G401.6 (cell line): ENCODE results near the gene CYP4F22.
"Not testable (repeated sequence)": the region's sequence is repeated elsewhere in the genome, so short reads cannot be mapped to it uniquely, and the experiment has no call there.

Experiments
- FAIRE-seq: peaks from 2 replicates; lab custom pipeline; 2012; peaks lifted over from hg19 to GRCh38; lab: Jason Lieb, UNC

The CYP4F22 gene

DNA sequence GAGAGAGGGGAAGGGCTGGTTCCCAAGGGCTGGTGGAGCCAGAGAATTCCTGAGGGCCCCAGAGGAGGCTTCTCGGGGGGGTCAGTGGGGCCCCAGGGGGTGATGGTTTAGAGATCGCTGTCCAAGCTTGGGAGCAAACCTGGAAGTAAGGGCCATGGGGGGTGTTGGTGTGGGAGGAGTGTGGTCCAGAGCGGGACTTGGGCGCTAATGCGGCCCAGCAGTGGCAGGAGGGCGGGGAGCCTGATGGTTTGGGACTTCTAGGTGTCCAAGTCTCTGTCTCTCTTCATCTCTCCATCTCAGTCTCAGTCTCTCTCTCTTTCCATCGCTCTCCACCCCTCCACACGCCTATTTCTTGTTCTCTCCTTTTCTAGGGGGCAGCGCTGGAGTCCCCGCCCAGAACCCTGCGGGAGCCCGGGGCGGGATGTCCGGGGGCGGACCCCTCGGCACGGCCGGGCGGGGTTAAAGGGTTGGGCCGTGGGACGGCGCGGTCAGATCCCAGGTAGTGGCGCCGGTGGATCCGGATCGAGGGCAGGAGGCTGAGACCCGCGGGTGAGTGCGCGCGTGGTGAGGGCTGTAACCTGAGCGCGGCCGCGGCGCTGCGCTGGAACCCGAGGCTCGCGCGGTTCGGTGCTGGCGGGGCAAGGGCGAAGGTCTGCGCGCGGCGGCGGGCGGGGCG is at the start of gene CYP4F22:
TSS of gene CYP4F22 (plus strand) at position 491 of the 676 bp plus-strand sequence. CDS start 16,812 bp downstream, outside the sequence.
- no peak for FAIRE-seq

DNA sequence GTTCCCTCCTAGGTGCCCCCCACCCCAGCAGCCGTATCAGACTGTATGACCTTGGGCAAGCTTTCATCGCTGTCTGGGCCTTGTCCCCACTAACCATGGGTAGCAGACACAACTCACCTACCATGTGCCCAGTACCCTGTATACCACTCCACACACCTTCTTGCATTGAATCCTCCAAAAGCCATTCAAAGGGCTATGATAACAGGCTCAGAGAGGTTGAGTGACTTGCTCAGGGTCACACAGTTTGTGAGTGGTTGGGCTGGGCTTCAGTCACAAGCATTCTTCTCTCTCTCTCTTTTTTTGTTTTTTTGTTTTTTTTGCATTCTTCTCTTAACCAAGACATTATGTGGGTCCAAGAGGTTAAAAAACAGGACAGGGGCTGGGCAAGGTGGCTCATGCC is 46.6 kb upstream of the CYP4F22 start:
- no peak for FAIRE-seq

DNA sequence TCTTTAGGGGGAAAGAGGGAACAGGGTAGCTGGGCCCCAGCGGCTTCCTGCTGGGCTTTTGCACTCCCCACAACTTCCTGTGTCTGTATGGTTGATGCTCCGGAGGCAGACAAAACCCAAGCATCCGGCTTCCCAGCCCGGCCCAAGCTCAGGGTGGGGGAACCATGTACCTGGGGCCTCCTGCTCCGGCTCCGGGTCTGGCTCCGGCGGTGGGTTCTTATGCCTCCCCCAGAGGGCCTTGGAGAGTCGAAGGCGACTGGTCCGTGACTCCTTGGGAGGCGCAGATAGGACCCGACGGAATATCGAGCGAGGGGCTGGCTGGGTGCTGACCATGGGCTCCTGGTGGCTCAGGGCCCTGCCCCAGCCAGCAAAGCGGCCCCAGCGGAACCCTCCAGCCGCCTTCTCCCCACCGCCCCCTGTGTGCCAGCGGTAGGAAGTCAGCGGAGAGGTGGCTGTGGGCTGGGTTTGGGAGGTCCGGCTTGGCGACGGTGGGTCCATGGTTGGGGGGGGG is 44.4 kb upstream of the CYP4F22 start:
- no peak for FAIRE-seq

GRCh38 chr19:15464394-15465385 is 43.6 kb upstream of the CYP4F22 start, which contains the start of gene RASAL3:
Gene RASAL3, minus strand, starts transcription at chr19:15464544. Its CDS starts 186 bp downstream, at chr19:15464358.
- FAIRE-seq = no peak

DNA sequence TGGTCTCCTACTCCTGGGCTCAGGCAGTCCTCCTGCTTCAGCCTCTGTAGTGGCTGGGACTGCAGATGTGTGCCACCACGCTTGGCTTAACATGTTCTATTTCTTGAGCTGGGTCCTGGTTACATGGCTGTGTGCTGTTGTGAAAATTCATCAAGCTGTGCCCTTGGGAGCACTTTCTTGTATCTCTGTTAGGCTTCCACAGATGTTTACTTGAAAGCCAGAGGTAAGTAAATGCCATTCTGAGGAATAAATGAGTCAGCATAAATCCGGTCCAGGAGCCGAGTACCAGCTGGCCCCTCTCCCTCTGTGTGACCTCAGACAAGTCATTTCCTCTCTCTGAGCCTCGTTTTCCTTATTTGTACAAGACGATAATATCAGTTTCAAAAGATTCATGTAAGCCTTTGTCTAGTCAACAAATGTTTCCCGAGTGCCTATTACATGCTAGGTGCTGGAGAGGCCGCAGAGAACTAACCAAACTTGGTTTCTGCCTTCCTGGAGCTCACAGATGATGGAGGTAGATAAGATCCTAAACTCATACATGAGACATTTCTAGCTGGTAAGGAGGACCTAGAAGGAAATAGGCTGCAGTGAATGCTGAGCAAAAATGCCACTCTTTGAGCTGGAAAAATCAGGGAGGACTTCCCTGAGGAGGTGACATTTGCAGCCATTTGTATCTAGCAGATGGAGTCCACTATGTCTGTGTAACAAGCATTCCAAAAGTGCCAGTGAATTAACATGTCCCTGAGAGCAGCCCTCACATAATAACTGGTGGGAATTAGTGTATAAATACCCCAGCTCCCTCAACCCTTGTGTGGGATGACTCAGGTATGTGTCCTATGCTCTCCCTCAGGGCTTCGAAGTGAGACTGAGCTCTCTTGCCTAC is 41.2 kb upstream of the CYP4F22 start:
- no peak for FAIRE-seq

GRCh38 chr19:15467734-15468214 is 40.6 kb upstream of the CYP4F22 start:
- no peak for FAIRE-seq

DNA sequence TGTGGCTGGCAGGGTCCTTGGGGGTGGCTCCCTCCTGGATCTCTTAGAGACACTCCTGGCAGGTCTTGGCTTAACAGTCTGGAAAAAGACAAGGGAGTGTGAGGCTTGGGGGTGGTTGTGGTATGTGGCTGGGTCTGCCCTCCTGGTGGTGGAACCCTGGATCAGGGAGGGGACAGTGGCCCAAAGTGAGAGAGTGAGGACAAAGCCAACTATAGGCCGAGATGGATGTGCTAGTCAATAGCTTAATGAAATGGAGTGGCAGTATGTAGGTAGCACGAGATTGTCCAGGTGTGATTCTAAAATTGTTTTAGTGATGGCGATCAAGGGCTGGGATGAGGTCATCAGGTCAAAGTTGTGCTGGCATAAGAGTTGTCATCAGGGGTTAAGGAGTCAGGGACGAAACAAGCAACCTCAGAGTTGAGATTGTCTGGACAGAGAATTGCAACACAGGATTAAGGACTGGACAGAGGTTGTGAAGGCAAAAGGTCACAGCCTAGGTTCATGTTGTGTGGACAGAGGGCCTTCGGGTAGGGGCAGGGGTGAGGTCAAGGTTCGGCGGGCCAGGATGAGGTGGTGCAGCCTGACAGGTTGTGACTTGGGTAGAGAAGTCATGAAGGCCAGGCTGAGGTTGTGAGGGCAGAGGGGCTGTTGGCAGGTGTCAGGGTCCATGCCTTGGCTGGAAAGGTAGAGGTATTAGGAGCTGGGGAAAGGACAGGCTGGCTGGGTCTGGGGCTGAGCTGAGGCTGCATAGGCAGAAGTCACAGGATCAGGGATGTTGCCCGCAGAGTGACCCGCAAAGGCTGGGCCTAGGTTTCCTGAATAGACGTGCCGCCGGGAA is 39.4 kb upstream of the CYP4F22 start:
- no peak for FAIRE-seq

GRCh38 chr19:15469513-15470297 is 38.6 kb upstream of the CYP4F22 start:
- no peak for FAIRE-seq

- no peak for FAIRE-seq
Measured at GRCh38 chr19:15471639-15472101, 36.7 kb upstream of the CYP4F22 start.

- FAIRE-seq = not testable (repeated sequence)
Measured at GRCh38 chr19:15473821-15474220, 34.5 kb upstream of the CYP4F22 start.

DNA sequence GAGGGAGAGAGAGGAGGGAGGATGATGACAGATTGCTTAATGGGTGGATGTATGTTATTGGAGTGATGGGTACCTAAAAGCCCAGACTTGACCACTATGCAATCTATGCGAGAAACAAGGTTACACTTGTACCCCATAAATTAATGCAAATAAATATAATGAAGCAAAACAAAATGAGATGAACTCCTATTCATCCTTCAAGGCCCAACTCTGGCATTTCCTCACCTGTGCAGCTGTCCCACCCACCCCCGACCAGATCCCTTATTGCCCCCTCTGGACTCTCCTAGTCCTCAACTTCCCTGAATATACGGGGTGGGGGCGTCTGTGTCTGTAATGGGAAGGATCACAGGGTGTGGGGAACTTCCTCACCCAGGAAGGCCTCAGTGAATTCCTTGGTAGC is 33.2 kb upstream of the CYP4F22 start:
- FAIRE-seq = no peak

- no peak for FAIRE-seq
Measured at GRCh38 chr19:15475611-15476010, 32.7 kb upstream of the CYP4F22 start.

DNA sequence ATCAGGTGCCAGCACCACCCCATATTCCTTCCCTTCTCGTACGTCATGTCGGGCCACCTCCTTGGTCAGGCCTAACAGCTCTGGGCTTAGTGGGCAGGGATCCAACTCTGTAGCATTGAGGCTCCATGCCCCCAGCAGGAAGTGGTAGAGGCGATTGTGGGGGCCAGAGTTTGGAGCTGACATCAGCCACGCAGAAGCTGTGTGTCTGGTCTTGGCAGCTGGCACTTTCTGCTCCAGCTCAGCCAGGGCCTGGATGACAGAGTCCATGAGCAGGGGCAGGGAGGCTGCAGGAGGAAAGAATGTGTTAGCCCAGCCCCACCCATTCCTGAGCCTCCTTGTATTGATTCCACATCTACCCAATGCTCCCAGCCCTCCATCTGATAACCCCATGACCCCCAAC is 32.0 kb upstream of the CYP4F22 start:
- FAIRE-seq = no peak

DNA sequence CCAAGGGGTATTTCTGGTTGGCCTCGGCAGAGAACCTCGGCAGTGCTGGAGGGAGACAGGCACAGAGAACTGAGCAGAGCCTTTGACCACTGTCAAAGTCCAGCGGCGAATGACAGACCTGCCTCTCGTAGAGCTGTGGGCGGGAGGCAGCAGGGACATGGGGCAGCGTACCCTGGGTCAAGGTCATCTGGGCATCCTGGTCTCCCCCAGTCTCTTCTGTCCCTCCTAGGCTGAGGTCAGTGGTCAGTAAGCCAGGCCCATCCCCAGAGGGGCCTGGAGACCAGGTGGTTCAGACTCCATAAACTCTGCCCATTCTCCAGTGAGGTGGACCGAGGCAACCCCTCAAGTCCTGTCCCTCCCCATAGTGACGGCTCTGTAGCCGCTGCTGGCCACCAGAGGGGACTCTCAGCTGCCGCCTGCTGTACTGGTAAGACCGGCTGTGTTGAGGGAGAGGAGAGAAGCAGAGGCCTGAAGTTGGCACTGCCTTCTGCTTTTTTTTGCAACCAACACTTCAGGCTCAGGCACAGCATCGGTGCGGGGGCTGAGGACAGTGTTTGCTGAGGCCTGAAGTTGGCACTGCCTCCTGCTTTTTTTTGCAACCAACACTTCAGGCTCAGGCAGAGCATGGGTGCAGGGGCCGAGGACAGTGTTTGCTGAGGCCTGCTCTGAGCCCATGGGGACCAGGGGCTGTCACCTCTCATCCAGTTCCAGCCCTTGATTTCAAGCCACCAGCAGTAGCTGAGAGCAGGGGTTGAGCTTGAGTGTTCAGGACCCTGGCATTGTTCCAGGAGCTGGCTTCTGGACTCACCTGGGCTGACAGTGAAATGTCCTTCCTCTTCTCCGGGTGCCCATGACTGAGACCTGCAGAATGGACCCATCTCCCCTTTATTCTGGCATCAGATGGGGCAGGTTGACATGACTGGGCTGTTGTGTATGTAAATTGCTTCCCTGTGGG is 28.7 kb upstream of the CYP4F22 start, which contains the start of gene PGLYRP2:
TSS of gene PGLYRP2 (minus strand) at position 111 of the 955 bp plus-strand sequence. CDS start 130 bp downstream, outside the sequence.
- FAIRE-seq = no peak

DNA sequence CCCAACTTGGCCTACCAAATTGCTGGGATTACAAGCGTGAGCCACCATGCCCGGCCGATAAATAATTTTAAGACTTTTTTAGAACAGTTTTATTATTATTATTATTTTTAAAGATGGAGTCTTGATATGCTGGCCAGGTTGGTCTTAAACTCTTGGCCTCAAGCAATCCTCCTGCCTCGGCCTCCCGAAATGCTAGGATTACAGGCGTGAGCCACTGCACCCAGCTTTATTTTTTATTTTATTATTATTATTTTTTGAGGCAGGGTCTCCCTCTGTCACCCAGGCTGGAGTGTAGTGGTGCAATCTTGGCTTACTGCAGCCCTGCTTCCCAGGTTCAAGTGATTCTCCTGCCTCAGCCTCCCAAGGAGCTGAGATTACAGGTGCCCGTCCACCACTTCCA is 27.3 kb upstream of the CYP4F22 start:
- FAIRE-seq = not testable (repeated sequence)

- FAIRE-seq = not testable (repeated sequence)
Measured at GRCh38 chr19:15485768-15486167, 22.6 kb upstream of the CYP4F22 start.

- no peak for FAIRE-seq
Measured at GRCh38 chr19:15487038-15487437, 21.3 kb upstream of the CYP4F22 start.

GRCh38 chr19:15488489-15489226 is 19.7 kb upstream of the CYP4F22 start:
- FAIRE-seq = no peak
